H1 (cell line): ENCODE results near the gene MZF1. TPM values are rescaled to one million over a fixed set of nuclear protein-coding genes. Genes with fewer than 3 reads are reported as not detected.

ENCODE experiments used
- CTCF ChIA-PET: fragments of 300-600 bp; sonication (Branson Sonifier 250); formaldehyde crosslinking; loops from one replicate; lab custom pipeline; 2021; ENCODE audit not compliant: partially characterized antibody; lab: Charles Lee
- POLR2A ChIA-PET: fragments of 300-600 bp; sonication (Branson Sonifier 250); formaldehyde crosslinking; loops from one replicate; lab custom pipeline; 2021; ENCODE audit warnings: inconsistent platforms; ENCODE audit not compliant: partially characterized antibody; lab: Charles Lee
- DNase-seq, 2 experiments: peaks; one replicate each; pipeline versions ENCODE4 v3.0.0 to v3.0.0-alpha.2; 2010 to 2022; ENCODE audit warnings: low spot score in 2 of 2, low read depth in 1 of 2, mixed read lengths in 1 of 2
- FAIRE-seq: peaks from 2 replicates; lab custom pipeline; 2011; peaks lifted over from hg19 to GRCh38; lab: Jason Lieb, UNC
- H2AFZ ChIP-seq: 2 replicates; pipeline ENCODE4 v1.8.1; 2012; ENCODE audit warnings: low read length, inconsistent platforms
- H2AK5ac ChIP-seq: 2 replicates; pipeline ENCODE4 v1.6.1; 2013; ENCODE audit warnings: low read depth, low read length
- H2BK120ac ChIP-seq: replicated peaks from 2 replicates; pipeline ENCODE3; 2013; ENCODE audit warnings: low read depth, low read length, inconsistent platforms
- H2BK12ac ChIP-seq: 2 replicates; pipeline ENCODE4 v1.6.1; 2013; ENCODE audit warnings: low read depth, low read length
- H2BK15ac ChIP-seq: 2 replicates; pipeline ENCODE4 v1.6.1; 2013; ENCODE audit warnings: low read length
- H2BK20ac ChIP-seq: 2 replicates; pipeline ENCODE4 v1.6.1; 2013; ENCODE audit warnings: low read length
- H2BK5ac ChIP-seq: 2 replicates; pipeline ENCODE4 v1.6.1; 2013; ENCODE audit warnings: low read depth, low read length
- H3K14ac ChIP-seq: 2 replicates; pipeline ENCODE4 v1.6.1; 2013; ENCODE audit warnings: inconsistent platforms; ENCODE audit not compliant: insufficient read length
- H3K18ac ChIP-seq: 2 replicates; pipeline ENCODE4 v1.6.1; 2013; ENCODE audit warnings: low read length; ENCODE audit errors: extremely low read depth
- H3K23ac ChIP-seq: 2 replicates; pipeline ENCODE4 v1.6.1; 2013; ENCODE audit warnings: inconsistent platforms; ENCODE audit not compliant: insufficient read length
- H3K23me2 ChIP-seq: 2 replicates; pipeline ENCODE4 v1.6.1; 2013; ENCODE audit warnings: low read depth, low read length
- H3K27ac ChIP-seq: 2 replicates; pipeline ENCODE4 v1.6.1; 2011; ENCODE audit warnings: low read depth, low read length, inconsistent platforms
- H3K27me3 ChIP-seq, 4 experiments: replicated peaks in 1 of 4; 1 replicate in 1 of 4; 2 replicates in 3 of 4; pipeline versions ENCODE4 v1.6.1 to v1.8.1; 2011 to 2013; ENCODE audit warnings: low read length in 3 of 4, mild to moderate bottlenecking in 3 of 4, inconsistent platforms in 2 of 4, mixed read lengths in 2 of 4, moderate library complexity in 1 of 4; ENCODE audit not compliant: control insufficient read depth in 3 of 4, insufficient read depth in 3 of 4; ENCODE audit errors: extremely low read depth in 1 of 4
- H3K36me3 ChIP-seq, 4 experiments: 2 replicates each; pipeline versions ENCODE4 v1.6.1 to v1.8.1; 2011 to 2013; ENCODE audit warnings: mild to moderate bottlenecking in 4 of 4, low read length in 3 of 4, moderate library complexity in 2 of 4, control low read depth in 1 of 4, inconsistent platforms in 1 of 4; ENCODE audit not compliant: insufficient read depth in 4 of 4, control insufficient read depth in 2 of 4
- H3K4ac ChIP-seq: replicated peaks from 2 replicates; pipeline ENCODE3; 2013; ENCODE audit warnings: low read length, low read depth, mixed read lengths, inconsistent platforms; ENCODE audit not compliant: insufficient read length
- H3K4me1 ChIP-seq, 4 experiments: replicated peaks in 1 of 4; 1 replicate in 1 of 4; 2 replicates in 3 of 4; pipeline versions ENCODE4 v1.6.1 to v1.8.1; 2011 to 2013; ENCODE audit warnings: low read length in 3 of 4, inconsistent platforms in 2 of 4, mixed read lengths in 1 of 4; ENCODE audit not compliant: insufficient read depth in 4 of 4, control insufficient read depth in 3 of 4
- H3K4me2 ChIP-seq, 2 experiments: 2 replicates each; pipeline versions ENCODE4 v1.6.1 to v1.8.1; 2011 to 2013; ENCODE audit warnings: low read depth in 2 of 2, low read length in 2 of 2, control low read depth in 1 of 2, inconsistent platforms in 1 of 2, mild to moderate bottlenecking in 1 of 2; ENCODE audit not compliant: insufficient read depth in 1 of 2
- H3K4me3 ChIP-seq, 4 experiments: fragments of 200-600, 300-600 bp in 1 of 4; sonication (generic), shearing (Covaris generic), sonication (Bioruptor Twin) in 1 of 4; 2 replicates each; pipeline versions ENCODE4 v1.5.1 to v1.8.1; 2011 to 2016; ENCODE audit warnings: low read length in 4 of 4, low read depth in 3 of 4, control low read depth in 2 of 4, inconsistent platforms in 2 of 4, mild to moderate bottlenecking in 2 of 4, mixed read lengths in 1 of 4, moderate library complexity in 1 of 4; ENCODE audit not compliant: insufficient read depth in 2 of 4; ENCODE audit errors: extremely low read depth in 1 of 4
- H3K56ac ChIP-seq: replicated peaks from 2 replicates; pipeline ENCODE3; 2013; ENCODE audit warnings: low read depth, mild to moderate bottlenecking, mixed read lengths, low read length, inconsistent platforms; ENCODE audit not compliant: insufficient read length
- H3K79me1 ChIP-seq: 2 replicates; pipeline ENCODE4 v1.6.1; 2013; ENCODE audit warnings: low read depth, low read length, control low read depth
- H3K79me2 ChIP-seq, 2 experiments: 2 replicates each; pipeline versions ENCODE4 v1.6.1 to v1.8.1; 2012 to 2013; ENCODE audit warnings: low read length in 2 of 2, mild to moderate bottlenecking in 2 of 2, inconsistent platforms in 1 of 2; ENCODE audit not compliant: insufficient read depth in 2 of 2, control insufficient read depth in 1 of 2
- H3K9ac ChIP-seq, 4 experiments: replicated peaks in 1 of 4; 1 replicate in 1 of 4; 2 replicates in 3 of 4; pipeline versions ENCODE4 v1.6.1 to v1.8.1; 2011 to 2013; ENCODE audit warnings: low read depth in 3 of 4, low read length in 3 of 4, control low read depth in 2 of 4, mild to moderate bottlenecking in 2 of 4, moderate library complexity in 2 of 4, inconsistent platforms in 1 of 4; ENCODE audit errors: extremely low read depth in 1 of 4
- H3K9me3 ChIP-seq, 2 experiments: 2 replicates each; pipeline versions ENCODE4 v1.6.1 to v1.8.1; 2012 to 2013; ENCODE audit warnings: mild to moderate bottlenecking in 2 of 2, moderate library complexity in 2 of 2, control low read depth in 1 of 2, inconsistent platforms in 1 of 2, low read depth in 1 of 2, low read length in 1 of 2, mixed read lengths in 1 of 2; ENCODE audit not compliant: insufficient read depth in 2 of 2
- H4K20me1 ChIP-seq, 2 experiments: replicated peaks in 1 of 2; 2 replicates each; pipeline versions ENCODE3 to v1.8.1; 2011 to 2013; ENCODE audit warnings: inconsistent platforms in 2 of 2, low read length in 2 of 2, mild to moderate bottlenecking in 1 of 2; ENCODE audit not compliant: insufficient read depth in 2 of 2, control insufficient read depth in 1 of 2
- H4K5ac ChIP-seq: 2 replicates; pipeline ENCODE4 v1.6.1; 2013; ENCODE audit warnings: low read length, low read depth, mixed read lengths, inconsistent platforms; ENCODE audit not compliant: insufficient read length
- H4K8ac ChIP-seq: 2 replicates; pipeline ENCODE4 v1.8.0; 2013; ENCODE audit warnings: mild to moderate bottlenecking, moderate library complexity, low read length, inconsistent platforms; ENCODE audit not compliant: insufficient read depth; ENCODE audit errors: extremely low read depth
- H4K91ac ChIP-seq: replicated peaks from 2 replicates; pipeline ENCODE3; 2013; ENCODE audit warnings: low read length, mixed read lengths, inconsistent platforms; ENCODE audit not compliant: insufficient read length
- ASH2L ChIP-seq: fragments of 200-600, 300-600 bp; sonication (generic); IDR thresholded peaks from one replicate; pipeline ENCODE4 v1.7.1; 2017; ENCODE audit warnings: low read length
- BRCA1 ChIP-seq: IDR thresholded peaks from 2 replicates; pipeline ENCODE4 v1.6.1; 2012; ENCODE audit warnings: low read depth, low read length, improper control_type of control experiment
- CHD2 ChIP-seq: IDR thresholded peaks from 2 replicates; pipeline ENCODE4 v1.6.1; 2012; ENCODE audit warnings: low read length, improper control_type of control experiment
- CTCF ChIP-seq, 3 experiments: IDR thresholded peaks; 1 replicate in 2 of 3; 2 replicates in 1 of 3; pipeline versions ENCODE4 v1.5.1 to v1.6.1; 2011; ENCODE audit warnings: low read length in 3 of 3, mild to moderate bottlenecking in 3 of 3, inconsistent platforms in 2 of 3, low read depth in 1 of 3, moderate library complexity in 1 of 3; ENCODE audit not compliant: insufficient read depth in 1 of 3; ENCODE audit errors: control extremely low read depth in 1 of 3
- MAX ChIP-seq: IDR thresholded peaks from 2 replicates; pipeline ENCODE4 v1.6.1; 2012; ENCODE audit warnings: inconsistent platforms
- NANOG ChIP-seq: IDR thresholded peaks from 2 replicates; pipeline ENCODE4 v1.6.1; 2011; ENCODE audit warnings: low read length, low read depth, mild to moderate bottlenecking, inconsistent platforms; ENCODE audit not compliant: insufficient read depth, poor library complexity, severe bottlenecking
- POLR2A ChIP-seq, 2 experiments: IDR thresholded peaks; 1 replicate in 1 of 2; 2 replicates in 1 of 2; pipeline ENCODE4 v1.6.1; 2011; ENCODE audit warnings: low read depth in 2 of 2, low read length in 2 of 2, mild to moderate bottlenecking in 2 of 2; ENCODE audit errors: control extremely low read depth in 1 of 2
- POU5F1 ChIP-seq: IDR thresholded peaks from 2 replicates; pipeline ENCODE4 v1.6.1; 2011; ENCODE audit warnings: low read depth, mild to moderate bottlenecking, low read length, moderate library complexity
- TEAD4 ChIP-seq: IDR thresholded peaks from 2 replicates; pipeline ENCODE4 v1.6.1; 2012; ENCODE audit warnings: low read depth, low read length, inconsistent platforms, mixed read lengths
- WGBS, 2 experiments: shearing (Covaris generic) in 1 of 2; methylation state at CpG; one replicate each; pipeline versions ENCODE4 v1.1.6 to v1.1.7; 2013 to 2015; ENCODE audit warnings: low lambda C conversion rate in 2 of 2, mixed read lengths in 2 of 2, inconsistent platforms in 1 of 2, low coverage in 1 of 2, missing lambda C conversion rate in 1 of 2; ENCODE audit not compliant: insufficient replicate concordance in 2 of 2, insufficient coverage in 1 of 2, insufficient read length in 1 of 2; ENCODE audit errors: extremely low coverage in 1 of 2, missing lambda C conversion rate in 1 of 2; 5-methylcytosine and 5-hydroxymethylcytosine counted together
- polyA plus RNA-seq, 7 experiments: library from polyadenylated mRNA; depleted of rRNA in 3 of 7; stranded (reverse) in 5 of 7; unstranded in 2 of 7; fragments of >200 nt in 5 of 7; fragments of 200-250 nt in 2 of 7; gene quantifications; 1 replicate in 5 of 7; 2 replicates in 1 of 7; 4 replicates in 1 of 7; pipeline versions ENCODE4 v1.2.1 to v1.2.3, GENCODE V29; 2011 to 2013; ENCODE audit warnings: missing spikeins in 2 of 7, mixed read lengths in 2 of 7
- total RNA-seq: library from RNA; stranded (reverse); fragmentation: NEBNext Ultra II Directional; extraction: Animal tissue kit (Norgen Biotek cat#: 25700); gene quantifications from 2 replicates; pipeline ENCODE4 v1.2.1, GENCODE V29; 2021

MZF1 gene
- total and polyA plus RNA-seq, 2 of the 8 experiments (the other 6 are each of a cell fraction or from before 2014, with no cell fraction given) = 15.2 to 25.0 TPM

GRCh38 chr19:58556622-58557220 lies 16.4 kb downstream of the MZF1 start:
- peak overlapping the region in 3 of 4 experiments; percentile 76 to 87 (median 86); a peak in 5 of 8 replicates for H3K4me3 ChIP-seq
- H2BK15ac ChIP-seq = no peak overlapping the region
- H2BK5ac ChIP-seq = 0 out of 2 replicates have a peak overlapping the region, but pooled peaks have one; percentile 66
- POLR2A ChIA-PET = interaction anchor here (0.6 to 17.2 kb wide), 3 partner anchors 7 to 328 kb away, joined by 3 to 434 read pairs (median 188); partner anchors contain the start of genes CHMP2A, SLC27A5, TRIM28 and ZBTB45
- no peak overlapping the region for H3K4ac ChIP-seq
- H2BK120ac ChIP-seq = no peak overlapping the region
- H3K27me3 ChIP-seq = peaks cover 0 to 5% (median 2%) of the 10 kb centered on the region in 4 experiments; a peak in 3 of 7 replicates
- H3K9me3 ChIP-seq = no peaks in the 10 kb centered on the region
- H2BK20ac ChIP-seq = no peak overlapping the region
- H3K4me2 ChIP-seq = peak overlapping the region; percentile 87 to 96; a peak in 3 of 4 replicates
- CTCF ChIA-PET = interaction anchor here (1.1 to 7.3 kb wide), 4 partner anchors 10 to 40 kb away, joined by 3 to 35 read pairs (median 6); partner anchors contain the start of gene ZBTB45
- no peak overlapping the region for H4K91ac ChIP-seq
- no peak overlapping the region for H2AK5ac ChIP-seq
- FAIRE-seq = no peak
- no peak overlapping the region for H3K14ac ChIP-seq
- H3K79me1 ChIP-seq = peaks cover 4% of the 10 kb centered on the region
- no peak overlapping the region for H3K56ac ChIP-seq
- WGBS, 2 experiments = 88% methylated on average over 10 of the region's 10 CpGs; no CpG with 5 or more reads in 1 of the 2 experiments
- 0 out of 2 replicates have a peak overlapping the region, but pooled peaks have one; percentile 15 for H4K8ac ChIP-seq
- H3K18ac ChIP-seq = no peak overlapping the region
- H2AFZ ChIP-seq = no peak overlapping the region
- H2BK12ac ChIP-seq = no peak overlapping the region
- no peak overlapping the region for H3K23ac ChIP-seq
- peaks cover 6 to 22% (median 14%) of the 10 kb centered on the region in 4 experiments for H3K36me3 ChIP-seq
- H4K5ac ChIP-seq = no peak overlapping the region
- peaks cover 24% of the 10 kb centered on the region for H3K23me2 ChIP-seq
- peaks cover 0 to 32% (median 18%) of the 10 kb centered on the region in 4 experiments; a peak in 6 of 7 replicates for H3K4me1 ChIP-seq
- peak overlapping the region in 3 of 4 experiments; percentile 61 to 87 (median 84); a peak in 3 of 7 replicates for H3K9ac ChIP-seq
- H3K79me2 ChIP-seq = peaks cover 7 to 19% of the 10 kb centered on the region in 2 experiments
- no peak overlapping the region for H3K27ac ChIP-seq
- peaks cover 0 to 9% of the 10 kb centered on the region in 2 experiments for H4K20me1 ChIP-seq
- TF ChIP-seq CHD2 (no peak), POLR2A (IDR thresholded peaks at IDR 0.05; ENCODE audit: control extremely low read depth in 1 of 2, low read depth in 2 of 2, low read length in 2 of 2) (no peak), NANOG (no peak), ASH2L (no peak), MAX (no peak), BRCA1 (no peak), POU5F1 (no peak), TEAD4 (no peak), CTCF (IDR thresholded peaks at IDR 0.05; ENCODE audit: control extremely low read depth in 1 of 3, insufficient read depth in 1 of 3, low read depth in 1 of 3, low read length in 3 of 3) (no peak)
- DNase-seq = no peak
